T-helper 2 cell (primary cell): ENCODE data around the gene TUBG1.
"Not testable (repeated sequence)": the region's sequence is repeated elsewhere in the genome, so short reads cannot be mapped to it uniquely, and the experiment has no call there.

Source experiments
- DNase-seq, 5 experiments: peaks; one replicate each; pipeline versions ENCODE4 v3.0.0 to v3.0.0-alpha.2; 2012 to 2022

TUBG1 gene

GRCh38 chr17:42579794-42580551 lies 29.5 kb upstream of the TUBG1 start:
- no peak for DNase-seq

- DNase-seq: no peak
Measured at GRCh38 chr17:42581744-42582270, 27.7 kb upstream of the TUBG1 start.

- DNase-seq: no peak
Measured at GRCh38 chr17:42584880-42585279, 24.6 kb upstream of the TUBG1 start.

- DNase-seq: no peak
Measured at GRCh38 chr17:42585353-42585752, 24.1 kb upstream of the TUBG1 start.

GRCh38 chr17:42586514-42587230 lies 22.8 kb upstream of the TUBG1 start:
- DNase-seq: no peak

- DNase-seq: no peak
Measured at GRCh38 chr17:42590886-42591285, 18.6 kb upstream of the TUBG1 start.

- DNase-seq: no peak
Measured at GRCh38 chr17:42591411-42591810, 18.1 kb upstream of the TUBG1 start.

- DNase-seq: no peak
Measured at GRCh38 chr17:42596386-42596785, 13.1 kb upstream of the TUBG1 start.

- DNase-seq: no peak
Measured at GRCh38 chr17:42598905-42599304, 10.6 kb upstream of the TUBG1 start.

- no peak for DNase-seq
Measured at GRCh38 chr17:42603318-42603717, 6.2 kb upstream of the TUBG1 start.

- no peak for DNase-seq
Measured at GRCh38 chr17:42607769-42608168, 1.7 kb upstream of the TUBG1 start.

GRCh38 chr17:42608305-42609181 lies 940 bp upstream of the TUBG1 start:
- peak in 2 of 5 experiments; percentile 9 to 42 for DNase-seq

- DNase-seq: peak in 1 of 5 experiments; percentile 21
Measured at GRCh38 chr17:42609814-42610801, 625 bp downstream of the TUBG1 start.

- DNase-seq: no peak
Measured at GRCh38 chr17:42612013-42612412, 2.5 kb downstream of the TUBG1 start.

GRCh38 chr17:42613699-42614295 lies 4.3 kb downstream of the TUBG1 start:
- no peak for DNase-seq

GRCh38 chr17:42617956-42618431 lies 8.5 kb downstream of the TUBG1 start:
- DNase-seq: no peak

- no peak for DNase-seq
Measured at GRCh38 chr17:42618442-42619150, 9.1 kb downstream of the TUBG1 start.

GRCh38 chr17:42621987-42622386 lies 12.5 kb downstream of the TUBG1 start:
- not testable (repeated sequence) for DNase-seq

- DNase-seq: no peak
Measured at GRCh38 chr17:42623271-42623670, 13.8 kb downstream of the TUBG1 start.
